ENCODE results near the gene GHR.

DNA sequence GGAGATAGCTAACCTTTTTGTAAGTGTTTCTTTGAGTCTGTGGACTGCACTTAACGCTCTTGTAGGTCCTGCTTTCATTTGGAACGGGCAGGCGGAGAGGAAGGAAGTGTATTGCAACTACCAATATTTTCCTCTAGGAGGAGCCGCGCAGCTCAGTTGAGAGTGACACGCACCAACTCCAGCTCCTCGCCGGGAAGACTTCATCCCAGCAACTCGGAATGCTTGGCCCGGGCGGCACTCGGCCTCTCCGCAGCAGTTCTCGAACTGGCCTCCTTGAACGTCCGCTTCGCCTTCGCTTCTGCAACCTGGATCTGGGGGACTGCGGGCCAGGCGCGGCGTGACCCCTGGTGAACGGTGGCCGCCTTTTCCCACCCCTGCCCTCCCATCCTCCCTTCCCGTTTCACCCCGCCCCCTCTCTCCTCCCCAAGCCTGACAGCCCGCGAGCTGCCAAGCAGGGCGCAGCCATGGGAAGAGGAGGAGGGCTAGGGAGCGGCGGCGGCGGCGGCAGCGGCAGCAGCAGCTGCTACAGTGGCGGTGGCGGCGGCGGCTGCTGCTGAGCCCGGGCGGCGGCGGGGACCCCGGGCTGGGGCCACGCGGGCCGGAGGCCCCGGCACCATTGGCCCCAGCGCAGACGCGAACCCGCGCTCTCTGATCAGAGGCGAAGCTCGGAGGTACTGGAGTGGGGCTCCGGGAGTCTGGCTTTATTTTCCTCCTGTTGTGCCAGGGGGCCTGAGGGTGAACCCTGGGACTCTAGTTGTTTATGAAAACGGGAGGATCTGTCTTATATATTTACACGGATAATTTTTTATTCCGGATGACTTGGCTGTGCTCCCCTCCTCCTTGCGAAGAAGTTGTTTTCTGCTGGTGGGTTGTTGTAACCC, at the start of gene GHR:
- TF ChIP-seq, protein P1, sequence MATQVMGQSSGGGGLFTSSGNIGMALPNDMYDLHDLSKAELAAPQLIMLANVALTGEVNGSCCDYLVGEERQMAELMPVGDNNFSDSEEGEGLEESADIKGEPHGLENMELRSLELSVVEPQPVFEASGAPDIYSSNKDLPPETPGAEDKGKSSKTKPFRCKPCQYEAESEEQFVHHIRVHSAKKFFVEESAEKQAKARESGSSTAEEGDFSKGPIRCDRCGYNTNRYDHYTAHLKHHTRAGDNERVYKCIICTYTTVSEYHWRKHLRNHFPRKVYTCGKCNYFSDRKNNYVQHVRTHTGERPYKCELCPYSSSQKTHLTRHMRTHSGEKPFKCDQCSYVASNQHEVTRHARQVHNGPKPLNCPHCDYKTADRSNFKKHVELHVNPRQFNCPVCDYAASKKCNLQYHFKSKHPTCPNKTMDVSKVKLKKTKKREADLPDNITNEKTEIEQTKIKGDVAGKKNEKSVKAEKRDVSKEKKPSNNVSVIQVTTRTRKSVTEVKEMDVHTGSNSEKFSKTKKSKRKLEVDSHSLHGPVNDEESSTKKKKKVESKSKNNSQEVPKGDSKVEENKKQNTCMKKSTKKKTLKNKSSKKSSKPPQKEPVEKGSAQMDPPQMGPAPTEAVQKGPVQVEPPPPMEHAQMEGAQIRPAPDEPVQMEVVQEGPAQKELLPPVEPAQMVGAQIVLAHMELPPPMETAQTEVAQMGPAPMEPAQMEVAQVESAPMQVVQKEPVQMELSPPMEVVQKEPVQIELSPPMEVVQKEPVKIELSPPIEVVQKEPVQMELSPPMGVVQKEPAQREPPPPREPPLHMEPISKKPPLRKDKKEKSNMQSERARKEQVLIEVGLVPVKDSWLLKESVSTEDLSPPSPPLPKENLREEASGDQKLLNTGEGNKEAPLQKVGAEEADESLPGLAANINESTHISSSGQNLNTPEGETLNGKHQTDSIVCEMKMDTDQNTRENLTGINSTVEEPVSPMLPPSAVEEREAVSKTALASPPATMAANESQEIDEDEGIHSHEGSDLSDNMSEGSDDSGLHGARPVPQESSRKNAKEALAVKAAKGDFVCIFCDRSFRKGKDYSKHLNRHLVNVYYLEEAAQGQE (IDR thresholded peaks at IDR 0.05; ENCODE audit: low read depth): no peak
- 0 out of 2 replicates have a peak, but pooled peaks have one; percentile 7 for TF ChIP-seq EP300 (IDR thresholded peaks at IDR 0.05; ENCODE audit: borderline replicate concordance)
- TF ChIP-seq CEBPB (IDR thresholded peaks at IDR 0.05): no peak
- peak; percentile 56 for TF ChIP-seq RAD21 (IDR thresholded peaks at IDR 0.05; ENCODE audit: low read depth)
- TF ChIP-seq, protein P2, sequence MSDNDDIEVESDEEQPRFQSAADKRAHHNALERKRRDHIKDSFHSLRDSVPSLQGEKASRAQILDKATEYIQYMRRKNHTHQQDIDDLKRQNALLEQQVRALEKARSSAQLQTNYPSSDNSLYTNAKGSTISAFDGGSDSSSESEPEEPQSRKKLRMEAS (IDR thresholded peaks at IDR 0.05): peak; percentile 61
- TF ChIP-seq YY1 (IDR thresholded peaks at IDR 0.05; ENCODE audit: low read depth): no peak
- TF ChIP-seq TCF12 (IDR thresholded peaks at IDR 0.05; ENCODE audit: low read depth): no peak
- TF ChIP-seq CREB1 (IDR thresholded peaks at IDR 0.05; ENCODE audit: low read depth): no peak
